ENCODE data around the gene DAB2IP.
A peak's percentile ranks its signal among the peaks of the same experiment; 100 is the strongest.

Gene DAB2IP

DNA sequence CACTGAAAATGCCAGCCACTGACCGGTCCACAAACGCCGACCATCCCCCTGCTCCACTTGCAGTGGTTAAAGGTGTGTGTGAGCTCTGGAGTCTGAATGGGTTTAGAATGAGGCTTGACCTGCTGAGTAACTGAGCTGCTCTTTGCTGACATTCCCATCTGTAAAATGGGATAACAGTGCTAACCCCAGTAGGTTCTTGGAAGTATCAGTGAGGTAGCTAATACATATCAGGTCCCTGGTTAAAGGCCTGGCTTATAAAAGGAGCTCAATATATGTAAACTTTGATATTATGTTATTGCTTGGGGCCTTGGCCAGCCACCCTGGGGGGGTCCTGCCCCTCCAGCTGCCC is 31.1 kb upstream of the DAB2IP start:
- TF ChIP-seq, protein P1, sequence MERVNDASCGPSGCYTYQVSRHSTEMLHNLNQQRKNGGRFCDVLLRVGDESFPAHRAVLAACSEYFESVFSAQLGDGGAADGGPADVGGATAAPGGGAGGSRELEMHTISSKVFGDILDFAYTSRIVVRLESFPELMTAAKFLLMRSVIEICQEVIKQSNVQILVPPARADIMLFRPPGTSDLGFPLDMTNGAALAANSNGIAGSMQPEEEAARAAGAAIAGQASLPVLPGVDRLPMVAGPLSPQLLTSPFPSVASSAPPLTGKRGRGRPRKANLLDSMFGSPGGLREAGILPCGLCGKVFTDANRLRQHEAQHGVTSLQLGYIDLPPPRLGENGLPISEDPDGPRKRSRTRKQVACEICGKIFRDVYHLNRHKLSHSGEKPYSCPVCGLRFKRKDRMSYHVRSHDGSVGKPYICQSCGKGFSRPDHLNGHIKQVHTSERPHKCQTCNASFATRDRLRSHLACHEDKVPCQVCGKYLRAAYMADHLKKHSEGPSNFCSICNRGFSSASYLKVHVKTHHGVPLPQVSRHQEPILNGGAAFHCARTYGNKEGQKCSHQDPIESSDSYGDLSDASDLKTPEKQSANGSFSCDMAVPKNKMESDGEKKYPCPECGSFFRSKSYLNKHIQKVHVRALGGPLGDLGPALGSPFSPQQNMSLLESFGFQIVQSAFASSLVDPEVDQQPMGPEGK (tag by site-specific recombination; IDR thresholded peaks at IDR 0.05), result no peak
- H3K27ac ChIP-seq (ENCODE audit: extremely low read depth, low read depth, low read length), result no peak overlapping the region
- no peaks in the 10 kb centered on the region for H3K4me1 ChIP-seq (ENCODE audit: control insufficient read depth, insufficient read depth, low read length)
- no peaks in the 10 kb centered on the region for H3K36me3 ChIP-seq (ENCODE audit: control insufficient read depth in 2 of 2, insufficient read depth in 1 of 2, low read length in 2 of 2)
- no peaks in the 10 kb centered on the region for H3K9me3 ChIP-seq (ENCODE audit: control insufficient read depth, insufficient read depth, low read depth, low read length)
- ChIA-PET CTCF (interaction anchor here (0.6 to 2.8 kb wide), 26 partner anchors 8 to 1199 kb away, joined by 3 to 19 read pairs (median 5); no protein-coding TSS in a partner anchor), POLR2A (no interaction called here)
- H3K4me3 ChIP-seq (ENCODE audit: low read depth, low read length), result no peak overlapping the region

DNA sequence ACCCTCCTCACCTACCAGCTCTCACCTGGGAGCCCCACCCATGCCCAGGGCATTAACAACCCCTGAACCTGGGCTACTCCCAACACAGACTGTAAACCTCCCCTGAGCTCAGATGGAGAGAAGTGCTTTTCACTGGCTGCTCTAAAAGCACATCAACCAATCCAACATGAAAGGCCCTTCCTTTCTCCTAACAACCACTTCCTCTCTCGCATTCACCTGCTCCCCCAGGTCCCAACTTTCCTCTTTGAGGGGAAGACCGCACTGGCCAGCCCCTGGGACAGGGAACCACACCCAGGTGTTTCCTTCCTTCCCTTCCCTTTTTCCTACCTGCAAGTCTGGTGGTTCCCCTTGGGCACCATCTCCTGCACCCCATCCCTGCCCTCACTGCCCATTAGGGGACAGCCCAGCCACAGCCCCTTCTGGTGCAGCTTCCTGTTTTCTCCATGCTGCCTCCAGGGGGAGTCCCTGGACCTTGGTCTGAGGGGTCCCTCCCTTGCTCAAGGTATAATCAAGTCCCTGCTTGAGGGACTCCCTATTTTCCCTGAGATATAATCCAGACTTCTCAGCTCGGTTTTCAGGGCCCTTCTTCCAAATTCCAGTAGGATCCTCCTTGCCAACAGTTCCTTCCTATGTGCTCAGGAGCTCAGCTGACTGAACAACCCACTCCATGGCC is 30.5 kb upstream of the DAB2IP start:
- no peak overlapping the region for H3K4me3 ChIP-seq (ENCODE audit: low read depth, low read length)
- no peaks in the 10 kb centered on the region for H3K36me3 ChIP-seq (ENCODE audit: control insufficient read depth in 2 of 2, insufficient read depth in 1 of 2, low read length in 2 of 2)
- POLR2A ChIA-PET, result no interaction called here
- no peaks in the 10 kb centered on the region for H3K9me3 ChIP-seq (ENCODE audit: control insufficient read depth, insufficient read depth, low read depth, low read length)
- no peaks in the 10 kb centered on the region for H3K4me1 ChIP-seq (ENCODE audit: control insufficient read depth, insufficient read depth, low read length)
- CTCF ChIA-PET, result interaction anchor here (0.5 to 2.8 kb wide), 33 partner anchors 8 to 1514 kb away, joined by 3 to 19 read pairs (median 4); no protein-coding TSS in a partner anchor
- 0 out of 2 replicates have a peak, but pooled peaks have one; percentile 53 for TF ChIP-seq ZBTB48 (tag by site-specific recombination; IDR thresholded peaks at IDR 0.05)
- TF ChIP-seq, protein P2, sequence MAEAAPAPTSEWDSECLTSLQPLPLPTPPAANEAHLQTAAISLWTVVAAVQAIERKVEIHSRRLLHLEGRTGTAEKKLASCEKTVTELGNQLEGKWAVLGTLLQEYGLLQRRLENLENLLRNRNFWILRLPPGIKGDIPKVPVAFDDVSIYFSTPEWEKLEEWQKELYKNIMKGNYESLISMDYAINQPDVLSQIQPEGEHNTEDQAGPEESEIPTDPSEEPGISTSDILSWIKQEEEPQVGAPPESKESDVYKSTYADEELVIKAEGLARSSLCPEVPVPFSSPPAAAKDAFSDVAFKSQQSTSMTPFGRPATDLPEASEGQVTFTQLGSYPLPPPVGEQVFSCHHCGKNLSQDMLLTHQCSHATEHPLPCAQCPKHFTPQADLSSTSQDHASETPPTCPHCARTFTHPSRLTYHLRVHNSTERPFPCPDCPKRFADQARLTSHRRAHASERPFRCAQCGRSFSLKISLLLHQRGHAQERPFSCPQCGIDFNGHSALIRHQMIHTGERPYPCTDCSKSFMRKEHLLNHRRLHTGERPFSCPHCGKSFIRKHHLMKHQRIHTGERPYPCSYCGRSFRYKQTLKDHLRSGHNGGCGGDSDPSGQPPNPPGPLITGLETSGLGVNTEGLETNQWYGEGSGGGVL (tag by site-specific recombination; IDR thresholded peaks at IDR 0.05), result no peak
- no peak for TF ChIP-seq GLIS1 (tag by site-specific recombination; IDR thresholded peaks at IDR 0.05)
- no peak overlapping the region for H3K27ac ChIP-seq (ENCODE audit: extremely low read depth, low read depth, low read length)

DNA sequence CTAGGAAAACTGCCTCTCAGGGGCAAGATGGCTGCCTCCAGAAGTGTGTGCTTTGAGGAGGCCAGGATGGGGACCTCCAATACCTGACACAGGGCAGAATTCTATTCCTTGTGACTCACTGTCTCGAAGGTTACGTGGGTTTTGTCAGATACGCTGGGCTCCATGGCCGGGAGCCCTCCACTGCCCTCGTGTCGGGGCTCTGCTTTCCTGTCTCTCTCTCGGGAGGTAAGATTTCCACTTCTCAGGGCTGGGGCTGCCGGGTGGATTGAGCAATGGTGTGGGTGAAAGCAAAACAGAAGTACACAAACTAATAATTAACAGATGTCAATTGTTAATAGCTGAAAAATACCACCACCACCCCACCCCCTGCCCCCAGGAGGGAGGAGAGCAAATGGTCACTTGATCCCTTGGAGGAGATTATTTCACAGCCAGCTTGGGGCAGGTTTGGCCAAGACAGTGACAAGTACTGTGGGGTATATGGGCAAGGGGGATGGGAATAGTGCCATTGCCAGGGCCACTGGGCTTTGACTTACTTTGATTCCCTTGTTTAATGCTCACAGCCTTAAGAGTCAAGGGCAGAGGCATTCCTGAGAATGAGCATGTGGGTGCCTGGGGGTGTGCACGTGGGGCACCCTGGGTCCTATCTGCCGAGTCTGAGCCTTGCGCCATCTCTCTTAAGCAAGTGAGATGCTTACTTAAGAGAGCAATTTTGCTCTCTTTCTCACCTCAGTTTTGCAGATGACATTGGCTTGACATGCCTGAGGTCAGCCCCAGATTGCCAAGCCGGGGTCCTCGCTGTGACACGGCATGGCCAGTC is 28.8 kb upstream of the DAB2IP start:
- no peak for TF ChIP-seq SP7 (tag by site-specific recombination; IDR thresholded peaks at IDR 0.05)
- no peak for TF ChIP-seq ZNF626 (tag by site-specific recombination; IDR thresholded peaks at IDR 0.05)
- TF ChIP-seq ZFP3 (tag by site-specific recombination; IDR thresholded peaks at IDR 0.05; ENCODE audit: low read depth), result no peak
- no peak for TF ChIP-seq ZNF114 (tag by site-specific recombination; IDR thresholded peaks at IDR 0.05)
- TF ChIP-seq ZNF184 (tag by site-specific recombination; IDR thresholded peaks at IDR 0.05), result no peak
- no peak for TF ChIP-seq ZSCAN30 (tag by site-specific recombination; IDR thresholded peaks at IDR 0.05)
- no peak for TF ChIP-seq ZNF558 (tag by site-specific recombination; IDR thresholded peaks at IDR 0.05)
- no peak for TF ChIP-seq ZBTB17 (tag by site-specific recombination; IDR thresholded peaks at IDR 0.05)
- no peak for TF ChIP-seq ZNF157 (tag by site-specific recombination; IDR thresholded peaks at IDR 0.05)
- no peak for TF ChIP-seq ZNF202 (tag by site-specific recombination; IDR thresholded peaks at IDR 0.05; ENCODE audit: borderline replicate concordance)
- TF ChIP-seq ZNF335 (tag by site-specific recombination; conservative IDR thresholded peaks at IDR 0.05), result no peak
- no peak for TF ChIP-seq ZNF146 (tag by site-specific recombination; IDR thresholded peaks at IDR 0.05)
- no peak for TF ChIP-seq ZNF138 (tag by site-specific recombination; IDR thresholded peaks at IDR 0.05; ENCODE audit: borderline replicate concordance)
- TF ChIP-seq, protein P3, sequence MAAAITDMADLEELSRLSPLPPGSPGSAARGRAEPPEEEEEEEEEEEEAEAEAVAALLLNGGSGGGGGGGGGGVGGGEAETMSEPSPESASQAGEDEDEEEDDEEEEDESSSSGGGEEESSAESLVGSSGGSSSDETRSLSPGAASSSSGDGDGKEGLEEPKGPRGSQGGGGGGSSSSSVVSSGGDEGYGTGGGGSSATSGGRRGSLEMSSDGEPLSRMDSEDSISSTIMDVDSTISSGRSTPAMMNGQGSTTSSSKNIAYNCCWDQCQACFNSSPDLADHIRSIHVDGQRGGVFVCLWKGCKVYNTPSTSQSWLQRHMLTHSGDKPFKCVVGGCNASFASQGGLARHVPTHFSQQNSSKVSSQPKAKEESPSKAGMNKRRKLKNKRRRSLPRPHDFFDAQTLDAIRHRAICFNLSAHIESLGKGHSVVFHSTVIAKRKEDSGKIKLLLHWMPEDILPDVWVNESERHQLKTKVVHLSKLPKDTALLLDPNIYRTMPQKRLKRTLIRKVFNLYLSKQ (tag by site-specific recombination; IDR thresholded peaks at IDR 0.05; ENCODE audit: borderline replicate concordance), result no peak
- CTCF ChIA-PET, result interaction anchor here (0.7 to 2.6 kb wide), 4 partner anchors 18 to 477 kb away, joined by 3 to 7 read pairs (median 4); no protein-coding TSS in a partner anchor
- POLR2A ChIA-PET, result interaction anchor here (0.7 kb wide), 1 partner anchor 347 kb away, joined by 8 read pairs; no protein-coding TSS in a partner anchor

More for the DNA sequence above, 28.8 kb upstream of the DAB2IP start:
- Histone ChIP-seq H3K27ac (ENCODE audit: extremely low read depth, low read depth, low read length) (no peak overlapping the region), H3K4me1 (ENCODE audit: control insufficient read depth, insufficient read depth, low read length) (no peaks in the 10 kb centered on the region), H3K4me3 (ENCODE audit: low read depth, low read length) (no peak overlapping the region), H3K36me3 (ENCODE audit: control insufficient read depth in 2 of 2, insufficient read depth in 1 of 2, low read length in 2 of 2) (no peaks in the 10 kb centered on the region), H3K9me3 (ENCODE audit: control insufficient read depth, insufficient read depth, low read depth, low read length) (no peaks in the 10 kb centered on the region)
